ENCODE results near the gene MYO1C.
"Not testable (repeated sequence)": the region's sequence is repeated elsewhere in the genome, so short reads cannot be mapped to it uniquely, and the experiment has no call there.

MYO1C gene

GRCh38 chr17:1422885-1423284 is 69.6 kb downstream of the MYO1C start:
- DNase-seq (ENCODE audit: low read depth): peak; percentile 91

GRCh38 chr17:1421470-1421869 is 71.0 kb downstream of the MYO1C start:
- DNase-seq (ENCODE audit: low read depth): no peak

- no peak for DNase-seq (ENCODE audit: low read depth)
Measured at GRCh38 chr17:1420981-1421380, 71.5 kb downstream of the MYO1C start.

- no peak for DNase-seq (ENCODE audit: low read depth)
Measured at GRCh38 chr17:1420163-1420562, 72.3 kb downstream of the MYO1C start.

GRCh38 chr17:1418476-1418875 is 74.0 kb downstream of the MYO1C start:
- DNase-seq (ENCODE audit: low read depth): not testable (repeated sequence)

GRCh38 chr17:1416414-1416813 is 76.1 kb downstream of the MYO1C start:
- DNase-seq (ENCODE audit: low read depth): no peak

- no peak for DNase-seq (ENCODE audit: low read depth)
Measured at GRCh38 chr17:1414634-1415033, 77.9 kb downstream of the MYO1C start.

Measured in fibroblast of gingiva (primary cell).